ENCODE data around the gene GRIN2B. TPM values are rescaled to one million over a fixed set of nuclear protein-coding genes. Genes with fewer than 3 reads are reported as not detected.

The GRIN2B gene
- total RNA-seq, 1 experiment from 2014 or later = 0.05 TPM

DNA sequence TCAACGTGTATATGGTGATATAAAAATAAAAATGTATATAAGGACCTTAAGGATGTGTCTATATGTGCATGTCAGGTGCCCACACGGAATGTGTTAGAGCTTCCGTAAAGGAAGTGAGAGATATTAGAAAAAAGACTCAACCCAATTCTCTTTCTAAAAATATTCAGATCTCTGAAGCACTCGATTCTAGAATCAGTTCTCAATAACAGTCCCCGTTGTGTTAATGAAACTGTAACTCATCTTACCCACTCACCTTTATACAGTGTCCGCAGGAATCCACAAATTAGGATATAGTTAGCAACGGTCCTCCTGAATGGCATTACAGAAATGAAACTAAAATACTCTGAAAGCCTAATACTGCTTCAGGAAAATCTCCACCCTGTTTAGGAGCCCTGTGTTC, 29.3 kb downstream of the GRIN2B start:
- Mint-ChIP-seq H3K36me3 (ENCODE audit: insufficient read depth, unreplicated experiment) (no peaks in the 10 kb centered on the region), H3K27ac (ENCODE audit: unreplicated experiment) (no peak overlapping the region), H3K27me3 (ENCODE audit: unreplicated experiment) (peaks cover 20% of the 10 kb centered on the region), H3K9me3 (ENCODE audit: low read depth, unreplicated experiment) (no peaks in the 10 kb centered on the region), H3K4me1 (ENCODE audit: low read depth, unreplicated experiment) (no peaks in the 10 kb centered on the region), H3K4me3 (ENCODE audit: low read depth, unreplicated experiment) (no peak overlapping the region)
- BruUV-seq (replicated peaks) = no TSS peak
- no peak for DNase-seq
- TF ChIP-seq, protein P1, sequence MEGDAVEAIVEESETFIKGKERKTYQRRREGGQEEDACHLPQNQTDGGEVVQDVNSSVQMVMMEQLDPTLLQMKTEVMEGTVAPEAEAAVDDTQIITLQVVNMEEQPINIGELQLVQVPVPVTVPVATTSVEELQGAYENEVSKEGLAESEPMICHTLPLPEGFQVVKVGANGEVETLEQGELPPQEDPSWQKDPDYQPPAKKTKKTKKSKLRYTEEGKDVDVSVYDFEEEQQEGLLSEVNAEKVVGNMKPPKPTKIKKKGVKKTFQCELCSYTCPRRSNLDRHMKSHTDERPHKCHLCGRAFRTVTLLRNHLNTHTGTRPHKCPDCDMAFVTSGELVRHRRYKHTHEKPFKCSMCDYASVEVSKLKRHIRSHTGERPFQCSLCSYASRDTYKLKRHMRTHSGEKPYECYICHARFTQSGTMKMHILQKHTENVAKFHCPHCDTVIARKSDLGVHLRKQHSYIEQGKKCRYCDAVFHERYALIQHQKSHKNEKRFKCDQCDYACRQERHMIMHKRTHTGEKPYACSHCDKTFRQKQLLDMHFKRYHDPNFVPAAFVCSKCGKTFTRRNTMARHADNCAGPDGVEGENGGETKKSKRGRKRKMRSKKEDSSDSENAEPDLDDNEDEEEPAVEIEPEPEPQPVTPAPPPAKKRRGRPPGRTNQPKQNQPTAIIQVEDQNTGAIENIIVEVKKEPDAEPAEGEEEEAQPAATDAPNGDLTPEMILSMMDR (IDR thresholded peaks at IDR 0.05; ENCODE audit: unreplicated experiment) = no peak
- intact Hi-C loops (cut with micrococcal nuclease; ENCODE audit: unreplicated experiment) = no loop called here
- CTCF ChIA-PET = no interaction called here

DNA sequence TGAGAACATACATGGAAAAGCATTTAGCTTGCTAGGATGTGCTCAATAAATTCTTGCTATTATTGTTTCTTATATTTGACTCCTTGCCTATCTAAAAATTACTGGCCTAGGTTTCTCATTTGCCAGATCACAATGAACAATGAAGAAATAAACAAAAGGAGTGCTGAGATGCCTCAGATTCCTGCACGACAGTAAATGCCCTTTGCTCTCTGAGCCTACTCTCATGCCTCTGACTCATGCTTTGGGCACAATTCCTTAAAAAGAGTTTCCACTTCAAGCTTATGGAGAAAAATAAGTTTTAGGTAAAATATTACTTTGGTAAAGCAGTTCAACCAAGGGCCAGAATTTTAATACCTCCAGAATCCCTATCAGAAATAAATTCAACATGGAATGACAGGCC, 30.9 kb downstream of the GRIN2B start:
- DNase-seq = no peak
- CTCF ChIA-PET = no interaction called here
- no peaks in the 10 kb centered on the region for H3K9me3 Mint-ChIP-seq (ENCODE audit: low read depth, unreplicated experiment)

DNA sequence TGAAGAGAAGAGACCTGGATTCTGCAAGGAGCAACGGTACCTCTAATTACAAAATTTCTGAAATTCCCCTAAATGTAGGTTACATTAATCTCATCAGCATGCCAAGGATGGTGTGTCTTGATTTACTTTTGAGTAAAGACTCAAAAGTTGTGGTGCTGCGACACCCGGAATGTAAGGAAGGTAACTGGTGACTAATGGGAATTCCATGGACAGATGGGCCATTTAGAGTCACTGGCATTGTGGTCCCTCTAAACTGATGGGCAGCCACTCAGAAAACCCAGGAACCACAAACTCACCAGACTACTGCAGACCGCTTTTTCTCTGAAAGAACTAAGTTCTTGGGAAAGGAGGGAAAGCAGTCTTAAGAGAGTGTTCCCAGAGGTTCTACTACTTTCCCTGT, 32.8 kb downstream of the GRIN2B start:
- Mint-ChIP-seq H3K27ac (ENCODE audit: unreplicated experiment) (no peak overlapping the region), H3K4me3 (ENCODE audit: low read depth, unreplicated experiment) (no peak overlapping the region), H3K27me3 (ENCODE audit: unreplicated experiment) (no peaks in the 10 kb centered on the region), H3K4me1 (ENCODE audit: low read depth, unreplicated experiment) (no peaks in the 10 kb centered on the region), H3K9me3 (ENCODE audit: low read depth, unreplicated experiment) (no peaks in the 10 kb centered on the region), H3K36me3 (ENCODE audit: insufficient read depth, unreplicated experiment) (no peaks in the 10 kb centered on the region)
- intact Hi-C loops (cut with micrococcal nuclease; ENCODE audit: unreplicated experiment) = loop anchor here (10.0 kb wide), 2 partner anchors 216 to 694 kb away; no protein-coding TSS in a partner anchor
- BruUV-seq (replicated peaks) = no TSS peak
- CTCF ChIA-PET = no interaction called here
- TF ChIP-seq, protein P1 (IDR thresholded peaks at IDR 0.05; ENCODE audit: unreplicated experiment) = no peak
- DNase-seq = no peak

More for the DNA sequence above, 30.9 kb downstream of the GRIN2B start:
- no TSS peak for BruUV-seq (replicated peaks)
- Mint-ChIP-seq H3K27me3 (ENCODE audit: unreplicated experiment) (peaks cover 4% of the 10 kb centered on the region), H3K4me1 (ENCODE audit: low read depth, unreplicated experiment) (no peaks in the 10 kb centered on the region), H3K36me3 (ENCODE audit: insufficient read depth, unreplicated experiment) (no peaks in the 10 kb centered on the region), H3K4me3 (ENCODE audit: low read depth, unreplicated experiment) (no peak overlapping the region), H3K27ac (ENCODE audit: unreplicated experiment) (no peak overlapping the region)
- TF ChIP-seq, protein P1 (IDR thresholded peaks at IDR 0.05; ENCODE audit: unreplicated experiment) = no peak
- intact Hi-C loops (cut with micrococcal nuclease; ENCODE audit: unreplicated experiment) = no loop called here

DNA sequence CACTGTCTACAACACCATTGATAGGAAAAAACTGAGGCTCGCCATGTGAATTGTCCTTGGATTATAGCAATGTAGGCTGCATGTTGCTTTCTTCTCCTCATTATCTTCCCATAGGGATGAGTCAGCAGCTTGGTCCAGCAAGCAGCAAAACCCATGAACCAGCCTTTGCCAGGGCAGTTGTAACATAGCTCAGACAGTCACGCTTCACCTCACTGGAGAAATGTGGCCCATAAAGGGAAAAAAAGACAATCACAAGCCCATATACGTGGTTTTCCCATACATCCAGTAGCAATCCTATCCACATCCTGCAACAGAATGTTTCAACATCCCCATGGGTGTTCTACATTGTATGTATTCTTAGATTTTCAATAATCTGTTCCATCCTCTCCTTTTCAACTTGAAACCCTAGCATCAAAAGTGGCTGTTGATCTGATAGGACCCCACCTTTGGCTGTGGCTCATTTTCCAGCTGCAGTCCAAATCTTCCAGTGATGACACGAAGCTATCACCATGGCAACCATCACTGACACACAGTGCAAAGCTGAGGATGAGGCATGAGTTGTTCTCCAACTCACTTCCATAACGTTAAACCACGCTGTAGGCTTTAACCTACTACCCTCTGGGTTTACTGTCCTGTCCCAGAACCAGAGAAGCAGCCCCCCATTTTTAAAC, 34.0 kb downstream of the GRIN2B start:
- Mint-ChIP-seq H3K27me3 (ENCODE audit: unreplicated experiment) (no peaks in the 10 kb centered on the region), H3K4me1 (ENCODE audit: low read depth, unreplicated experiment) (no peaks in the 10 kb centered on the region), H3K4me3 (ENCODE audit: low read depth, unreplicated experiment) (no peak overlapping the region), H3K27ac (ENCODE audit: unreplicated experiment) (no peak overlapping the region), H3K9me3 (ENCODE audit: low read depth, unreplicated experiment) (no peaks in the 10 kb centered on the region), H3K36me3 (ENCODE audit: insufficient read depth, unreplicated experiment) (no peaks in the 10 kb centered on the region)
- DNase-seq = no peak
- intact Hi-C loops (cut with micrococcal nuclease; ENCODE audit: unreplicated experiment) = loop anchor here (10.0 kb wide), 2 partner anchors 217 to 693 kb away; no protein-coding TSS in a partner anchor
- BruUV-seq (replicated peaks) = no TSS peak
- TF ChIP-seq, protein P1 (IDR thresholded peaks at IDR 0.05; ENCODE audit: unreplicated experiment) = no peak
- CTCF ChIA-PET = no interaction called here
